GM12891 (cell line): ENCODE results near the gene OR52B6.

Source experiments
- PAX5 ChIP-seq: IDR thresholded peaks from 2 replicates; pipeline ENCODE4 v1.6.1; 2011; ENCODE audit warnings: low read length, moderate library complexity, mild to moderate bottlenecking; ENCODE audit not compliant: insufficient read depth, severe bottlenecking
- POLR2A ChIP-seq: IDR thresholded peaks from 2 replicates; pipeline ENCODE4 v1.6.1; 2011; ENCODE audit warnings: low read depth, low read length, control low read depth
- POLR2AphosphoS5 ChIP-seq: IDR thresholded peaks from 2 replicates; pipeline ENCODE4 v1.6.1; 2011; ENCODE audit warnings: low read depth, low read length, control low read depth
- POU2F2 ChIP-seq: IDR thresholded peaks from 2 replicates; pipeline ENCODE4 v1.6.1; 2011; ENCODE audit warnings: low read depth, mild to moderate bottlenecking, control low read depth, low read length, moderate library complexity
- TAF1 ChIP-seq: IDR thresholded peaks from 2 replicates; pipeline ENCODE4 v1.6.1; 2011; ENCODE audit warnings: low read depth, low read length, control low read depth

DNA sequence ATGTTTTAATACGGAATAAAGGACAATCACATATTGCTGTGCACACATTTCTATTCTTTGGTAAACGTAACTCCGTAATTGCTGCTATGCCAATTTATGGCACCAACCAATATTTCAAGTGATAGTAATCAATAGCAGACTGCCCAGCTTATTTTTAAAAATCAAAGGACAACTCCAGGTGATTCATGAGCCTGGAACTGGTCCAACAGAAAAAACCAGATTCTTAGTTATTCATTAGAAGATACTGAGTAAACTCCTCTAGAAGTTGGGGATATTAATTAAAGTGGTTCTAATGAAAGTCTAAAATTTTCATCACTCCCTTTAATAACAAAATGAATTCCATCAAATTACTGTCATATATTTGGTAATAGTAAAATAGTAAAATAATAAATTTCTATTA is 22.9 kb upstream of the OR52B6 start:
- no peak for TF ChIP-seq TAF1
- TF ChIP-seq POLR2A, result no peak
- no peak for TF ChIP-seq PAX5
- TF ChIP-seq POLR2AphosphoS5, result no peak
- no peak for TF ChIP-seq POU2F2
